C4-2B (cell line): ENCODE measurements around the gene TAF11.

Experiments
- ZFX ChIP-seq: fragments of 450-650 bp; IDR thresholded peaks from 2 replicates; pipeline ENCODE4 v1.6.1; 2017
- TF ChIP-seq, protein P1 (sequence below): fragments of 450-650 bp; conservative IDR thresholded peaks from 2 replicates; pipeline ENCODE4 v1.5.1; 2017; ENCODE audit warnings: mild to moderate bottlenecking

DNA sequence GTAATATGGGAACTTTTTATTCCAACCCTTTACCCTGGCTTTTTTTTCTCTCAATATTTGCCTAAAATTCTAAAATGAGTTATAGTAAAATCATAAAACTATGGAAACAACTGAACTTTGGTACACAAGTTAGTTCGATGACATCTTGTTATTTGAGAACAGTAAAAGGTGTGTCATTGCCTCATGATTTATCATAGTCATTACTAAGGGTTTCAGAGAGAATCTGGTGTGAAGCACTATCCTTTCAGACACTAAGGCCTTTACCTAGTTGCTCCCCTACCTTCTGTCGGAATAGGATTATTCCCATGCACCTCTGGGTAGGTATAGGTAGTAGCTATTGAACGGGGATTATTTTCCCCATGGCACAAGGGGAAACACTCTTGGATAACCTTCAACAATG is 11.4 kb downstream of the TAF11 start:
- TF ChIP-seq, protein P1, sequence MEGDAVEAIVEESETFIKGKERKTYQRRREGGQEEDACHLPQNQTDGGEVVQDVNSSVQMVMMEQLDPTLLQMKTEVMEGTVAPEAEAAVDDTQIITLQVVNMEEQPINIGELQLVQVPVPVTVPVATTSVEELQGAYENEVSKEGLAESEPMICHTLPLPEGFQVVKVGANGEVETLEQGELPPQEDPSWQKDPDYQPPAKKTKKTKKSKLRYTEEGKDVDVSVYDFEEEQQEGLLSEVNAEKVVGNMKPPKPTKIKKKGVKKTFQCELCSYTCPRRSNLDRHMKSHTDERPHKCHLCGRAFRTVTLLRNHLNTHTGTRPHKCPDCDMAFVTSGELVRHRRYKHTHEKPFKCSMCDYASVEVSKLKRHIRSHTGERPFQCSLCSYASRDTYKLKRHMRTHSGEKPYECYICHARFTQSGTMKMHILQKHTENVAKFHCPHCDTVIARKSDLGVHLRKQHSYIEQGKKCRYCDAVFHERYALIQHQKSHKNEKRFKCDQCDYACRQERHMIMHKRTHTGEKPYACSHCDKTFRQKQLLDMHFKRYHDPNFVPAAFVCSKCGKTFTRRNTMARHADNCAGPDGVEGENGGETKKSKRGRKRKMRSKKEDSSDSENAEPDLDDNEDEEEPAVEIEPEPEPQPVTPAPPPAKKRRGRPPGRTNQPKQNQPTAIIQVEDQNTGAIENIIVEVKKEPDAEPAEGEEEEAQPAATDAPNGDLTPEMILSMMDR = no peak
- TF ChIP-seq ZFX = no peak
